Fibroblast of skin of right quadriceps (primary cell): ENCODE measurements around the gene CEP85L.
A peak's percentile ranks its signal among the peaks of the same experiment; 100 is the strongest.

Source experiments
- DNase-seq: peaks from one replicate; pipeline ENCODE4 v3.0.0-alpha.2; 2013

Gene CEP85L

GRCh38 chr6:118651282-118652050, at the start of gene CEP85L:
TSS of gene CEP85L (minus strand) at chr6:118651591. CDS start at chr6:118651269, 322 bp downstream.
- peak; percentile 92 for DNase-seq

- DNase-seq = no peak
These were observed 49.1 kb upstream of the CEP85L start for GRCh38 chr6:118700531-118700930.

GRCh38 chr6:118697554-118697953, 46.2 kb upstream of the CEP85L start:
- DNase-seq = no peak

- DNase-seq = no peak
These were observed 44.9 kb upstream of the CEP85L start for GRCh38 chr6:118696271-118696670.

GRCh38 chr6:118693562-118693961, 42.2 kb upstream of the CEP85L start:
- no peak for DNase-seq

GRCh38 chr6:118685823-118686449, 34.5 kb upstream of the CEP85L start:
- DNase-seq = no peak

GRCh38 chr6:118683881-118684872, 32.8 kb upstream of the CEP85L start:
- no peak for DNase-seq

GRCh38 chr6:118680452-118681095, 29.2 kb upstream of the CEP85L start:
- no peak for DNase-seq

- peak; percentile 25 for DNase-seq
These were observed 28.0 kb upstream of the CEP85L start for GRCh38 chr6:118679327-118679901.

- DNase-seq = no peak
These were observed 27.5 kb upstream of the CEP85L start for GRCh38 chr6:118678866-118679265.

- no peak for DNase-seq
These were observed 25.8 kb upstream of the CEP85L start for GRCh38 chr6:118677193-118677592.

GRCh38 chr6:118675225-118675624, 23.8 kb upstream of the CEP85L start:
- DNase-seq = no peak

GRCh38 chr6:118674772-118675171, 23.4 kb upstream of the CEP85L start:
- DNase-seq = no peak

- DNase-seq = no peak
These were observed 21.3 kb upstream of the CEP85L start for GRCh38 chr6:118672678-118673077.

- no peak for DNase-seq
These were observed 18.2 kb upstream of the CEP85L start for GRCh38 chr6:118669561-118669960.

- DNase-seq = peak; percentile 61
These were observed 17.5 kb upstream of the CEP85L start for GRCh38 chr6:118668761-118669385.

- no peak for DNase-seq
These were observed 16.6 kb upstream of the CEP85L start for GRCh38 chr6:118667988-118668387.

GRCh38 chr6:118665011-118665410, 13.6 kb upstream of the CEP85L start:
- no peak for DNase-seq

- DNase-seq = no peak
These were observed 12.9 kb upstream of the CEP85L start for GRCh38 chr6:118663993-118664985.

- no peak for DNase-seq
These were observed 10.4 kb upstream of the CEP85L start for GRCh38 chr6:118661831-118662230.

GRCh38 chr6:118660218-118660569, 8.8 kb upstream of the CEP85L start:
- no peak for DNase-seq
